Measurements from ENCODE around the gene CAMK4.

GRCh38 chr5:111495159-111495558 is 271.0 kb downstream of the CAMK4 start:
- no peak for TF ChIP-seq POLR2A (IDR thresholded peaks at IDR 0.05)
- TF ChIP-seq CTCF (IDR thresholded peaks at IDR 0.05) = no peak
